Activated naive CD4-positive, alpha-beta T cell treated with anti-CD3 and anti-CD28 coated beads for 36 hours (primary cell): ENCODE measurements around the gene UAP1L1. TPM values are rescaled to one million over a fixed set of nuclear protein-coding genes. Genes with fewer than 3 reads are reported as not detected.
A peak's percentile ranks its signal among the peaks of the same experiment; 100 is the strongest.

ENCODE experiments used
- CTCF ChIA-PET: fragments of 350-600 bp; sonication (Branson Sonifier 250); formaldehyde crosslinking; loops from one replicate; lab custom pipeline; 2021; ENCODE audit warnings: antibody characterized with exemption; lab: Charles Lee
- DNase-seq: peaks from one replicate; pipeline ENCODE4 v3.0.0-alpha.2; 2020
- H3K27ac Mint-ChIP-seq: one replicate; pipeline ENCODE4 v1.8.0; 2021; ENCODE audit warnings: mild to moderate bottlenecking, mixed read lengths
- H3K27me3 Mint-ChIP-seq: one replicate; pipeline ENCODE4 v1.8.0; 2021; ENCODE audit warnings: low read depth, mixed read lengths
- H3K36me3 Mint-ChIP-seq: one replicate; pipeline ENCODE4 v1.8.0; 2021; ENCODE audit warnings: low read depth, mixed read lengths
- H3K4me1 Mint-ChIP-seq: one replicate; pipeline ENCODE4 v1.8.0; 2021; ENCODE audit warnings: low read depth, mixed read lengths
- H3K4me3 Mint-ChIP-seq: one replicate; pipeline ENCODE4 v1.8.0; 2021; ENCODE audit warnings: mild to moderate bottlenecking, moderate library complexity, mixed read lengths
- H3K9me3 Mint-ChIP-seq: one replicate; pipeline ENCODE4 v1.8.0; 2021; ENCODE audit warnings: mixed read lengths
- intact Hi-C: fragments of 100-400 bp; cut with micrococcal nuclease; formaldehyde crosslinking; loops from one replicate; pipeline ENCODE4 v1.15.1; 2023
- total RNA-seq, 2 experiments: library from RNA; stranded (reverse); gene quantifications; one replicate each; pipeline ENCODE4 v1.2.3, GENCODE V29; 2021

The UAP1L1 gene
- total RNA-seq, 2 experiments from 2014 or later: 2.6 to 3.4 TPM

GRCh38 chr9:137064027-137064879, 13.1 kb upstream of the UAP1L1 start:
- intact Hi-C loops: no loop called here
- CTCF ChIA-PET: interaction anchor here (0.7 to 9.0 kb wide), 12 partner anchors 8 to 276 kb away, joined by 3 to 66 read pairs (median 5); partner anchors contain the start of genes ABCA2 and NPDC1
- Mint-ChIP-seq H3K4me1 (peaks cover 7% of the 10 kb centered on the region), H3K27me3 (peaks cover 3% of the 10 kb centered on the region), H3K27ac (no peak overlapping the region), H3K4me3 (no peak overlapping the region), H3K9me3 (no peaks in the 10 kb centered on the region), H3K36me3 (no peaks in the 10 kb centered on the region)
- DNase-seq: peak; percentile 61

GRCh38 chr9:137064880-137065164, 12.5 kb upstream of the UAP1L1 start:
- H3K4me3 Mint-ChIP-seq: no peak overlapping the region

GRCh38 chr9:137065336-137065967, 11.9 kb upstream of the UAP1L1 start:
- intact Hi-C loops: loop anchor here (5.0 kb wide), 1 partner anchor 38 kb away; the partner anchor contains the start of gene ABCA2
- CTCF ChIA-PET: interaction anchor here (0.6 to 9.0 kb wide), 9 partner anchors 8 to 195 kb away, joined by 3 to 66 read pairs (median 13); partner anchors contain the start of genes ABCA2, MAN1B1, NPDC1 and UAP1L1

More at GRCh38 chr9:137064880-137065164, 12.5 kb upstream of the UAP1L1 start:
- Mint-ChIP-seq H3K9me3 (no peaks in the 10 kb centered on the region), H3K27me3 (peaks cover 3% of the 10 kb centered on the region), H3K27ac (no peak overlapping the region), H3K36me3 (no peaks in the 10 kb centered on the region), H3K4me1 (peaks cover 7% of the 10 kb centered on the region)
- DNase-seq: no peak
- CTCF ChIA-PET: interaction anchor here (0.6 to 9.0 kb wide), 5 partner anchors 12 to 36 kb away, joined by 5 to 66 read pairs (median 34); partner anchors contain the start of genes ABCA2 and NPDC1
- intact Hi-C loops: loop anchor here (5.0 kb wide), 1 partner anchor 38 kb away; the partner anchor contains the start of gene ABCA2

GRCh38 chr9:137066096-137066861, 11.0 kb upstream of the UAP1L1 start:
- H3K27me3 Mint-ChIP-seq: peaks cover 3% of the 10 kb centered on the region
- H3K4me1 Mint-ChIP-seq: peaks cover 11% of the 10 kb centered on the region
- H3K27ac Mint-ChIP-seq: no peak overlapping the region
- DNase-seq: no peak
- intact Hi-C loops: loop anchor here (5.0 kb wide), 1 partner anchor 39 kb away; the partner anchor contains the start of gene ABCA2
- CTCF ChIA-PET: interaction anchor here (0.6 to 9.0 kb wide), 10 partner anchors 9 to 335 kb away, joined by 3 to 66 read pairs (median 9); partner anchors contain the start of genes ABCA2, MAN1B1, NPDC1 and UAP1L1
- no peaks in the 10 kb centered on the region for H3K9me3 Mint-ChIP-seq
- H3K4me3 Mint-ChIP-seq: no peak overlapping the region
- H3K36me3 Mint-ChIP-seq: no peaks in the 10 kb centered on the region

More at GRCh38 chr9:137065336-137065967, 11.9 kb upstream of the UAP1L1 start:
- no peaks in the 10 kb centered on the region for H3K9me3 Mint-ChIP-seq
- H3K36me3 Mint-ChIP-seq: no peaks in the 10 kb centered on the region
- DNase-seq: no peak
- H3K27me3 Mint-ChIP-seq: peaks cover 3% of the 10 kb centered on the region
- no peak overlapping the region for H3K27ac Mint-ChIP-seq
- H3K4me1 Mint-ChIP-seq: peaks cover 7% of the 10 kb centered on the region
- H3K4me3 Mint-ChIP-seq: no peak overlapping the region

- Mint-ChIP-seq H3K4me1 (peaks cover 11% of the 10 kb centered on the region), H3K27me3 (peaks cover 3% of the 10 kb centered on the region), H3K27ac (no peak overlapping the region), H3K9me3 (no peaks in the 10 kb centered on the region), H3K4me3 (no peak overlapping the region), H3K36me3 (no peaks in the 10 kb centered on the region)
- intact Hi-C loops: loop anchor here (1.0 to 5.0 kb wide), 2 partner anchors 22 to 41 kb away; partner anchors contain the start of genes ABCA2 and NPDC1
- CTCF ChIA-PET: interaction anchor here (0.6 to 9.0 kb wide), 22 partner anchors 9 to 484 kb away, joined by 3 to 66 read pairs (median 5); partner anchors contain the start of genes ABCA2, AJM1, CYSRT1 and DPP7
- DNase-seq: peak; percentile 88
These were observed 9.3 kb upstream of the UAP1L1 start for GRCh38 chr9:137067860-137068538.

- intact Hi-C loops: loop anchor here (5.0 kb wide), 1 partner anchor 42 kb away; the partner anchor contains the start of gene ABCA2
- Mint-ChIP-seq H3K9me3 (no peaks in the 10 kb centered on the region), H3K4me3 (peak overlapping the region; percentile 56), H3K27me3 (peaks cover 3% of the 10 kb centered on the region), H3K4me1 (peaks cover 11% of the 10 kb centered on the region), H3K36me3 (no peaks in the 10 kb centered on the region), H3K27ac (no peak overlapping the region)
- DNase-seq: no peak
- CTCF ChIA-PET: interaction anchor here (0.6 to 9.0 kb wide), 19 partner anchors 8 to 227 kb away, joined by 3 to 66 read pairs (median 5); partner anchors contain the start of genes ABCA2, AJM1, CYSRT1 and DPP7
These were observed 8.5 kb upstream of the UAP1L1 start for GRCh38 chr9:137068539-137069507.

- H3K36me3 Mint-ChIP-seq: no peaks in the 10 kb centered on the region
- H3K27ac Mint-ChIP-seq: no peak overlapping the region
- H3K4me1 Mint-ChIP-seq: peaks cover 9% of the 10 kb centered on the region
- H3K9me3 Mint-ChIP-seq: no peaks in the 10 kb centered on the region
- no peak for DNase-seq
- peaks cover 3% of the 10 kb centered on the region for H3K27me3 Mint-ChIP-seq
- peak overlapping the region; percentile 56 for H3K4me3 Mint-ChIP-seq
- CTCF ChIA-PET: interaction anchor here (0.9 to 9.0 kb wide), 12 partner anchors 10 to 157 kb away, joined by 3 to 66 read pairs (median 10); partner anchors contain the start of genes ABCA2, DPP7, MAN1B1 and NPDC1
- intact Hi-C loops: loop anchor here (1.0 to 5.0 kb wide), 3 partner anchors 17 to 42 kb away; partner anchors contain the start of genes ABCA2 and MAN1B1
These were observed 7.7 kb upstream of the UAP1L1 start for GRCh38 chr9:137069508-137070091.

- H3K9me3 Mint-ChIP-seq: no peaks in the 10 kb centered on the region
- H3K36me3 Mint-ChIP-seq: no peaks in the 10 kb centered on the region
- H3K4me1 Mint-ChIP-seq: peaks cover 9% of the 10 kb centered on the region
- H3K4me3 Mint-ChIP-seq: peak within 1 kb of the TSS; percentile 56
- H3K27me3 Mint-ChIP-seq: peaks cover 3% of the 10 kb centered on the region
- DNase-seq: peak; percentile 86
- peak within 1 kb of the TSS; percentile 40 for H3K27ac Mint-ChIP-seq
- CTCF ChIA-PET: interaction anchor here (0.6 to 9.0 kb wide), 8 partner anchors 11 to 122 kb away, joined by 3 to 66 read pairs (median 6); partner anchors contain the start of genes ABCA2 and NPDC1
- intact Hi-C loops: loop anchor here (1.0 kb wide), 2 partner anchors 16 to 35 kb away; partner anchors contain the start of gene MAN1B1
These were observed 7.0 kb upstream of the UAP1L1 start, which contains the start of gene SAPCD2 for GRCh38 chr9:137070201-137070905. SAPCD2 (minus strand) TSS chr9:137070557; CDS start chr9:137070460, 97 bp downstream.

GRCh38 chr9:137070906-137071275, 6.4 kb upstream of the UAP1L1 start:
- Mint-ChIP-seq H3K4me3 (peak overlapping the region; percentile 56), H3K4me1 (peaks cover 9% of the 10 kb centered on the region), H3K9me3 (no peaks in the 10 kb centered on the region), H3K27me3 (peaks cover 3% of the 10 kb centered on the region), H3K27ac (peak overlapping the region; percentile 40), H3K36me3 (no peaks in the 10 kb centered on the region)
- intact Hi-C loops: loop anchor here (1.0 kb wide), 2 partner anchors 15 to 36 kb away; partner anchors contain the start of gene MAN1B1
- DNase-seq: no peak
- CTCF ChIA-PET: interaction anchor here (0.6 to 9.0 kb wide), 7 partner anchors 12 to 123 kb away, joined by 3 to 66 read pairs (median 5); partner anchors contain the start of genes ABCA2 and NPDC1
